Aorta (tissue), 5 donors: ENCODE results near the gene C6orf163. TPM values are rescaled to one million over a fixed set of nuclear protein-coding genes. Genes with fewer than 3 reads are reported as not detected.

Experiments used
- ATAC-seq: fragments of 200-7000 bp; cut with Tn5 transposase; one replicate; pipeline ENCODE4 v1.9.1; 2022; ENCODE audit warnings: moderate library complexity; ENCODE audit not compliant: low FRiP score
- DNase-seq, 2 donors: peaks; one replicate each; pipeline ENCODE4 v3.0.0-alpha.2; 2020
- H3K27ac ChIP-seq, 2 donors: one replicate each; pipeline ENCODE4 v1.5.1; 2013; ENCODE audit warnings: low read length in 2 of 2, mild to moderate bottlenecking in 2 of 2, moderate library complexity in 2 of 2, control low read depth in 1 of 2, inconsistent platforms in 1 of 2, low read depth in 1 of 2
- H3K27me3 ChIP-seq, 2 donors: one replicate each; pipeline ENCODE4 v1.6.1; 2013; ENCODE audit warnings: control low read depth in 1 of 2, low read length in 1 of 2, mild to moderate bottlenecking in 1 of 2, moderate library complexity in 1 of 2; ENCODE audit not compliant: insufficient read depth in 2 of 2, control insufficient read depth in 1 of 2
- H3K36me3 ChIP-seq, 2 donors: one replicate each; pipeline ENCODE4 v1.6.1; 2013; ENCODE audit warnings: control low read depth in 1 of 2, low read length in 1 of 2, mild to moderate bottlenecking in 1 of 2; ENCODE audit not compliant: insufficient read depth in 2 of 2, control insufficient read depth in 1 of 2
- H3K4me1 ChIP-seq, 2 donors: one replicate each; pipeline ENCODE4 v1.6.1; 2013; ENCODE audit warnings: low read length in 2 of 2, control low read depth in 1 of 2, mild to moderate bottlenecking in 1 of 2, moderate library complexity in 1 of 2; ENCODE audit not compliant: insufficient read depth in 2 of 2, control insufficient read depth in 1 of 2
- H3K4me3 ChIP-seq, 2 donors: one replicate each; pipeline ENCODE4 v1.5.1; 2013; ENCODE audit warnings: low read length in 2 of 2, control low read depth in 1 of 2, mild to moderate bottlenecking in 1 of 2
- H3K9me3 ChIP-seq: one replicate; pipeline ENCODE4 v1.6.1; 2013; ENCODE audit warnings: mild to moderate bottlenecking, low read length; ENCODE audit not compliant: control insufficient read depth
- WGBS, 2 donors: extraction: QIAGEN DNeasy Blood & Tissue Kit; methylation state at CpG; one replicate each; pipeline ENCODE4 v1.1.7; 2013; 5-methylcytosine and 5-hydroxymethylcytosine counted together
- intact Hi-C, 2 donors: fragments of 100-400 bp; cut with DNase I; formaldehyde crosslinking; loops; one replicate each; pipeline versions ENCODE4 v1.14.2 to v1.15.0; 2022
- polyA plus RNA-seq, 2 donors: library from polyadenylated mRNA; stranded (reverse); fragments of 200-250 nt; gene quantifications; one replicate each; pipeline ENCODE4 v1.2.3, GENCODE V29; 2013
- total RNA-seq, 2 donors: library from RNA; stranded (reverse); fragmentation: NEBNext Ultra II Directional; extraction: Animal tissue kit (Norgen Biotek cat#: 25700); gene quantifications; one replicate each; pipeline ENCODE4 v1.2.1, GENCODE V29; 2021
- donor health status: healthy with polysubstance abuse.
- donor health status: Bipolar disorder and iron deficiency.
- donor health status: DM: no; HTN: no; CAD: no.
- donor health status: DM: no; HTN: no; CAD: no.
- donor health status: DM: yes; HTN: yes; CAD: no.

The C6orf163 gene
- total and polyA plus RNA-seq, 4 donors = 0.26 to 5.6 (median 4.2) TPM; not detected in 1

- no peak overlapping the region for H3K27ac ChIP-seq
- no peak for ATAC-seq
- H3K4me3 ChIP-seq = no peak overlapping the region
- no peak for DNase-seq
- H3K36me3 ChIP-seq = no peaks in the 10 kb centered on the region
- H3K9me3 ChIP-seq = no peaks in the 10 kb centered on the region
- no peaks in the 10 kb centered on the region for H3K27me3 ChIP-seq
- intact Hi-C loops = no loop called here
- no peaks in the 10 kb centered on the region for H3K4me1 ChIP-seq
Measured at GRCh38 chr6:87342829-87343228, 1.8 kb upstream of the C6orf163 start.

GRCh38 chr6:87346700-87347099 lies 2.1 kb downstream of the C6orf163 start:
- no peak overlapping the region for H3K4me3 ChIP-seq
- ATAC-seq (no peak), DNase-seq (no peak)
- no peaks in the 10 kb centered on the region for H3K4me1 ChIP-seq
- WGBS, 2 donors = 89% methylated on average over 3 of the region's 3 CpGs
- no peaks in the 10 kb centered on the region for H3K9me3 ChIP-seq
- no peaks in the 10 kb centered on the region for H3K27me3 ChIP-seq
- intact Hi-C loops = no loop called here
- H3K36me3 ChIP-seq = no peaks in the 10 kb centered on the region
- H3K27ac ChIP-seq = no peak overlapping the region

- intact Hi-C loops = no loop called here
- Histone ChIP-seq H3K4me3 (no peak overlapping the region), H3K27ac (no peak overlapping the region), H3K27me3 (no peaks in the 10 kb centered on the region), H3K36me3 (no peaks in the 10 kb centered on the region), H3K4me1 (no peaks in the 10 kb centered on the region), H3K9me3 (no peaks in the 10 kb centered on the region)
- ATAC-seq (no peak), DNase-seq (no peak)
- WGBS, 2 donors = 95% methylated on average over 2 of the region's 2 CpGs
Measured at GRCh38 chr6:87349896-87350295, 5.3 kb downstream of the C6orf163 start.

GRCh38 chr6:87350516-87350915 lies 5.9 kb downstream of the C6orf163 start:
- no peaks in the 10 kb centered on the region for H3K4me1 ChIP-seq
- no peak overlapping the region for H3K27ac ChIP-seq
- ATAC-seq (no peak), DNase-seq (no peak)
- no peak overlapping the region for H3K4me3 ChIP-seq
- no peaks in the 10 kb centered on the region for H3K27me3 ChIP-seq
- intact Hi-C loops = no loop called here
- H3K9me3 ChIP-seq = no peaks in the 10 kb centered on the region
- H3K36me3 ChIP-seq = no peaks in the 10 kb centered on the region

GRCh38 chr6:87351583-87351982 lies 7.0 kb downstream of the C6orf163 start:
- 88 to 94% methylated on average over 1 of the region's 1 CpG for WGBS, 2 donors
- Histone ChIP-seq H3K27ac (no peak overlapping the region), H3K36me3 (no peaks in the 10 kb centered on the region), H3K4me3 (no peak overlapping the region), H3K9me3 (no peaks in the 10 kb centered on the region), H3K27me3 (no peaks in the 10 kb centered on the region), H3K4me1 (no peaks in the 10 kb centered on the region)
- intact Hi-C loops = no loop called here
- ATAC-seq (no peak), DNase-seq (no peak)

- WGBS, 2 donors = 94 to 95% methylated on average over 4 of the region's 4 CpGs
- Histone ChIP-seq H3K9me3 (no peaks in the 10 kb centered on the region), H3K4me3 (no peak overlapping the region), H3K4me1 (no peaks in the 10 kb centered on the region), H3K27ac (no peak overlapping the region), H3K36me3 (no peaks in the 10 kb centered on the region), H3K27me3 (no peaks in the 10 kb centered on the region)
- no peak for ATAC-seq
- no peak for DNase-seq
- intact Hi-C loops = no loop called here
Measured at GRCh38 chr6:87356181-87356580, 11.6 kb downstream of the C6orf163 start.

- H3K4me3 ChIP-seq = no peak overlapping the region
- H3K4me1 ChIP-seq = no peaks in the 10 kb centered on the region
- DNase-seq = no peak
- no peak overlapping the region for H3K27ac ChIP-seq
- no peaks in the 10 kb centered on the region for H3K36me3 ChIP-seq
- 60 to 65% methylated on average over 3 of the region's 3 CpGs for WGBS, 2 donors
- intact Hi-C loops = no loop called here
- H3K9me3 ChIP-seq = no peaks in the 10 kb centered on the region
- H3K27me3 ChIP-seq = no peaks in the 10 kb centered on the region
- no peak for ATAC-seq
Measured at GRCh38 chr6:87357479-87358196, 13.0 kb downstream of the C6orf163 start.

GRCh38 chr6:87364602-87365252 lies 20.1 kb downstream of the C6orf163 start:
- Histone ChIP-seq H3K4me1 (no peaks in the 10 kb centered on the region), H3K36me3 (no peaks in the 10 kb centered on the region), H3K27ac (no peak overlapping the region), H3K4me3 (no peak overlapping the region), H3K27me3 (no peaks in the 10 kb centered on the region), H3K9me3 (peaks cover 2% of the 10 kb centered on the region)
- 75% methylated on average over 5 of the region's 5 CpGs for WGBS, 2 donors
- intact Hi-C loops = no loop called here
- DNase-seq = no peak
- ATAC-seq = no peak

- Histone ChIP-seq H3K27me3 (no peaks in the 10 kb centered on the region), H3K27ac (no peak overlapping the region), H3K4me1 (no peaks in the 10 kb centered on the region), H3K4me3 (no peak overlapping the region), H3K9me3 (peaks cover 2% of the 10 kb centered on the region), H3K36me3 (no peaks in the 10 kb centered on the region)
- DNase-seq (no peak), ATAC-seq (no peak)
- WGBS, 2 donors = 90% methylated on average over 4 of the region's 4 CpGs
- intact Hi-C loops = no loop called here
Measured at GRCh38 chr6:87366072-87366827, 21.6 kb downstream of the C6orf163 start.
